Renal cortical epithelial cell (primary cell): ENCODE results near the gene ATP11A. TPM values are rescaled to one million over a fixed set of nuclear protein-coding genes. Genes with fewer than 3 reads are reported as not detected.

Experiments used
- DNase-seq: peaks from one replicate; pipeline ENCODE4 v3.0.0-alpha.2; 2011; ENCODE audit warnings: low read depth
- total RNA-seq: library from RNA; depleted of rRNA; stranded (reverse); fragments of >200 nt; gene quantifications from 2 replicates; pipeline ENCODE4 v1.2.3, GENCODE V29; 2014

ATP11A gene
- total RNA-seq, 1 donor from 2014 or later = 171 TPM

- no peak for DNase-seq
These were observed 72.2 kb downstream of the ATP11A start for GRCh38 chr13:112761701-112762689.

DNA sequence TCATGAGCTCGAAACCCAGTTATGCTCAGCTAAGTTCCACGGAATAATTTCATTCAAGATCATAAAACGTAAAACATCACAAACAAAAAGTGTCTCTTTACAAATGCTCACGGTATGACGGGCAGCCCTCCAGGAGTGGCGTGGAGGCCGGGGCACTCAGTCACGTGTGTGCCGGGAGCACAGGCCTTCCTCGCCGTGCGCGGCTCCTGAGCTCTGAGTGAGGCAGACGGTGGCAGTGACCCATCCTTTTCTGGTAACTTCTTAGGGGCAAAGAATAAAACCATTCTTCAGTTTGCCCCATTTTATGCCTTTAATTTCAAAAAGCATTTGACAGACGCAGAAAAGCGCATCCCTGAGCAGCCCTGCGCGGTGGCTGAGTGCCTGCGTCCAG lies 72.8 kb downstream of the ATP11A start:
- no peak for DNase-seq

GRCh38 chr13:112764028-112764427 lies 74.2 kb downstream of the ATP11A start:
- DNase-seq = no peak

DNA sequence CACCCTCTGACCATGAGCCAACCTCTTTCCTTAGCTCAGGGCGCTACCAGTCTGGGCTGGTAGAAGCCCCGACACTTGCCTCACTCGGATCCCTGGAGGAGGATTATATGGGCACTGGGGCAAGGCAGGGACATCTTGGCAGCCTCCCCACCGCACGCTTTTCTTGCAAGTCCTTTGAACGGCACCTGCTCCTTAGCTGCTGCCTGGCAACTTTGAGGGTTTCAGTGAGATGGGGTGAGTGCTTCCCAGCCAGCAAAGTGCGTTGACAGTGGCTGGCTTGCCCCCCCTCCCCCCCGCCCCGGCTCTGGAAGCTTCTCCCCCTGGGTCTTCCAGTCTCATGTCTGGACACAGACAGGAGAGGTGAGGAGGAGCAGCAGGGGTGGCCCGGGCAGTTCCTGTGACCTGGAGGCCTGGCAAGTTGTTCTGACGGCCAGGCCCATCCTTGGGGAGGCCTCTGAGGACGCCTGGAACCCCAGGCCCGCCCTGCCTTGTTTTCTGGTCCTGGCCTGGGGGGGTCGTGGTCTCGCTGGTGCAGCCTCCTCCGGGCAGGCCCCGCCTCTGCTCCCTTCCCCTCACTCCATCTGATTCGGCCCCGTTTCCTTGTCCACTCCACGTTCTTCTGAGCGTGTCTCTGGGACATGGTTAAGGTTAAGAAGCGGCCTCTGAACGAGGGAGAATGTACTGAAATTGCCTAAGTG lies 75.2 kb downstream of the ATP11A start:
- no peak for DNase-seq

DNA sequence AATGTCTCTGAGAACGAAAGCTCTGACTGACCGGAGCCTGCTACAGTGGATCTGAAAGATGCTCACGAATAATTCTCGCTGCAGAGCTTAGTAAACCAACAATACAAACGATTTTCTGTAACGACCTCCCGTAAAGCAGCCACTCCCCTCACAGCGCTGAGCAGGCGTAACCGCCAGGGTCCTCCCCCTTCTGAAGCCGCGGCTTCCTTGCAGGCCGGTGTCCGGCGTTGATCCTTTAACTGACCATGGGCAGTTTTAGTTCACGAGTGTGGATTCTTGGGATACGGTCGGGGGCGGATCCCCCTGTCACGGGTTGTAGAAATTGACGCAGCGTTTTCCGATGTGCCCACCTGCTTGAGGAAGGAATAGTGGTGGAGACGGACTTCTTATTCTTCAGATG lies 75.9 kb downstream of the ATP11A start:
- DNase-seq = no peak

- no peak for DNase-seq
These were observed 76.5 kb downstream of the ATP11A start for GRCh38 chr13:112766336-112766735.

DNA sequence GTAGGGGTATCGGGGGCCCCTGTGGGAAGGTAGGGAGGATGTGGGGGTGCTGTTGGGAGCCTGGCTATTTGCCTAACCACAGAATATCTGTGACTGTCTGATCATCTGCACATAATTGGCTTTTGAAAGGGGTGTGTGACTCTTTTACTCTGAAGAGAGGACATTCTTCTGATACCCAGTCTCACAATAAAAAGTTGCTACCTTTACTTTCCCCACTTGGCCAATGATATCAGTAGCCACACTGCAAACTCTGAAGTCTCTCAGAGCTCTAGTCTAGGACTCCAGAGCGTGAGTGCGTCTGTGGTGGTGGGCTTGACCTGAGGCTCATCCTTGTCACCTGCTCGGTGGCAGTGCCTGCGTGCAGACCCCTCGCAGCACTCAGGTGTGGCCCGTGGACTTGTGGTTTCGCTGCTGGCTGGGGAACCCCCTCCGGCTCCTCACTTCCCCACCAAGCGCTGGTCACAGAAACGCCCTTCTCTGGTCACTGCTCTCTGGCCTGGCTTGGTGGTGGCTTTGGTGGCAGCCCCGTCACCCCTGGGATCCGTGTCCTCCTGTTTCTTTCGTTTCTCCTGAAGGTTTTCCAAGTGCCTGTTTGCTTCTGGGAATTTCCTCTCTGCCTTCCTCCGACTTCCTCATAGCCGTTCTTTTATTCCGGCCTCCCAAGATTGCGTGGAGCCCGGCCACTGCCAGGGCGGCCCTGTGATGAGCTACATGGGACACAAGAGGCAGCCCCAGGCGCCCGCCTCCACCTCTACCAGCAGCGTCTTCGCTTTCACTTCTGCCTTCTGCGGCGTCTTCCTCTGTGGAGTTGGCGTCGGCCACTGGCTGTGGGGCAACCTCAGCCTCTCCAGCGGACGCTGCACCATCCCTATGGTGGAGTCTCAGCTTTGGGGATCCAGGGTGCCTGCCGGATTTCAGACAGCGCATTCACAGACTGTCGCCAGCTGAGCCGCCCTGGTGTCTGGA lies 78.0 kb downstream of the ATP11A start:
- no peak for DNase-seq

- DNase-seq = no peak
These were observed 79.1 kb downstream of the ATP11A start for GRCh38 chr13:112768795-112769481.

DNA sequence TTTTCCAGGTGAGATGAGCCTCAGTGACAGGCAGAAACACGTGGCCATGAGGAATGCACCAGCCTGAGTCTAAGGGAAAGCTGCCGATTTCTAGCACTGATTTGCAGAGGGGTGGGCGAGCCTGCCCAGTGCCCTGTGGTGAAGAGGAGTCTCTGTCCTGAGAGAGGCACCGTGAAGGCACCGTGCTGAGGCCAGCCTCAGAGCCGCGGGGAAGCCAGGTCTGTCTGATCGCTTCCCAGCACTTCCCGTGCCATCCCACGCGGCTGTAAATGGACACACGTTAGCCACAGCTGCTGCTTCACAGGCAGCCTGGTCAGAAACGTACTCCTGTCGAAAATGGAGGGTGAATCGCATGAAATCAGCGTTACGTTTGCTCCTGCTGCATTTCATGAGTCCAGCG lies 79.8 kb downstream of the ATP11A start:
- no peak for DNase-seq

DNA sequence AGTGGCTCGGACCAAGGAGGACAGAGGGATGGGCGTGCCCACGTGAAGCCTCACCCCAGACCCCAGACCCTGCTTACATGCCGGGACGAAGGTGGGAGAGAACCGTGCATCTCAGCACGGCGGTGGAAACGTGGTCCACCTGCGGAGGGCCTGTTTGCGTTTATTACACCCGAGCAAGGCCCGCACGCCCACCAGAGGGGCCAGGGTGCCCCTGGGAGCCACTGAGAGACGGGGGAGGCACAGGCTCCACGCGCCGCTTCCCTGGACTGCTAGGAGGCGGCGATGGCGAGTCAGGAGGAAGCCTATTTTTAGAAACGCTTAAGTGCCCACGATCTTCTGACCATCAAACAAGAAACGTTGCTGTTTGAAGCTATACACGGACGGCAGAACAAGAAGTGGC lies 80.7 kb downstream of the ATP11A start:
- DNase-seq = no peak

DNA sequence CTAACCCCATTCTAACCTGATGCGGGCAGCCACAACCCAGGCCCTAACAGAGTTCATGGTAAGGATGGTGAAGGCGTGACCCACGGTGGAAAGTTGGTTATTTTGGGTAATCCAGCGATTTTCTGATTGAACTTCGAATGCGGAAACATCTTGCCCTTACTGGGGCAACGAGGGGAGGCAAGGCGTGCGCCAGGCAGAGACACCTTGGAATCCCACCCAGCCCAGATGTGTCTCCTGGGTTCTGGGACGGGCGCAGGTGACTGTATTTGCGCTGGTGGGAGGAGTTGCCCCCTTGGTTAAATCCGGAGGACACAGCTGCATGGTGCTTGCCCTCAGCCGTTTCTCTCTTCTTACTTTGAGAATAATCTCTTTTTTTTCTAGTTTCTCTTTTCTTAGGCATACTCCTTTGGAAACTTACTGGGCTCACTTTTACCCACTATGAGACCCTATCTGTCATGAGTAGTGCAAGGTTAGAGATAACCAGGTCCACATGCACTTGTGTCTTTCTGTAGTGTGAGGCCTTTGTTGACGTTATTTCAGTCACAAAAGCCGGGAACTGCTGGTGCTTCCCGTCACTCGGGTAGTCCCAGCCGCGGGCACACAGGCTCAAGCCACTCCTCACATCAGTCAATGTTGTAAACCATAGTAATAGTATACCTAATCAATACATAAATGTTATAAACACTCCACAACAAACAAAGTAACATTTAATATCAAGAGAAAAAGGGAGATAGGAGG lies 81.5 kb downstream of the ATP11A start:
- DNase-seq = no peak

DNA sequence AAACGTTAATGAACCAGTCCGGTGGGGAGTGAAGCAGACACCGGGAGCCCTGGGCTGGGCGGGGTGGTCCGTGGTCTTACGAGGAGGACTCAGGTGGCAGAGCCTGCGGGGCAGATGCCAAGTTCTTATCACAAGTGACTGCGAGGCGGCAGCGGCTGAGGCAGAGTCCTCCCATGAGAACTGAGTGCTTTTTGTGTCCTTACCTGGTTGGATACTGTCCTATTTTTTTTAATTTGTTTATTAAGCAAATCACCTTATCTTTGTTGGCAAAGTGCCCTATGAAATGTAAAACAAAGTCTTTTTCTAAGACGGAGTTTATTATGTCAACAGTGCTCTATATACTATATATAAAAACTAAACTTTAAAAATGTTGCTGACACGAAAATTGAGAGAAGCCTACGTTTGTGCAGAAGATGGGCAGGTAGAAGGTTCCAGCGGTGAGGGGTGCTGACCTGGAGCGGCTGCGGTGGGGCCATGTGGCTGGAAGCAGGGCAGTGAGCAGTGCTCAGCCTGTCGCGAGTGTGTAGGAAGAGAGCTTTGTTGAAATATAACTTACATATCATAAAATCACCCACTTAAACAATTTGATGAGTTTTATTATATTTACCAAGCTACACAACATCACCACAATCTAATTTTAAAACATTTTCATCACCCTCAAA lies 82.2 kb downstream of the ATP11A start:
- DNase-seq = no peak

- no peak for DNase-seq
These were observed 82.7 kb downstream of the ATP11A start for GRCh38 chr13:112772539-112772909.

DNA sequence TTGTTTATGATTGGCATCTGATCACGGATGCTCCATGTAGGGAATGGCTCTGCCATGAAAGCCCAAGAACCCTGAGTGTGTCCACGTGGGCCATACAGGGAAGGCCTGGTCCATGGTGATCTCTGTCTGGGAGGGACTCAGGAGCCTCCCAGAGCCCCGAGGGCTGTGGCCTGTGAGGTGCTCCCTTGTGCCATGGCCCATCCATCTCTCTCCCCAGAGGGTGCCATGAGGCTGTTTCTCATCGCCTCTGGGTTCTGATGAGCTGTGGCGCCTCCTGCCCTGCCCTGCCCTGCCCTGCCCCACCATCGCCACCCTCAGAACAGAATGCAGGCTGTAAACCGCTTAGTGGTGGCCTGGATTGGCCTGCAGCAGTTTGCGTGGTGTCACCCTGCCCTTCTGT lies 83.1 kb downstream of the ATP11A start:
- DNase-seq = no peak

GRCh38 chr13:112773601-112774447 lies 84.0 kb downstream of the ATP11A start:
- DNase-seq = no peak

GRCh38 chr13:112774448-112774792 lies 84.6 kb downstream of the ATP11A start:
- no peak for DNase-seq

GRCh38 chr13:112774829-112775565 lies 85.2 kb downstream of the ATP11A start:
- no peak for DNase-seq

- no peak for DNase-seq
These were observed 86.0 kb downstream of the ATP11A start for GRCh38 chr13:112775791-112776279.
